Measurements from ENCODE around the gene AP3S1.

AP3S1 gene

GRCh38 chr5:115948091-115948534, 106.4 kb downstream of the AP3S1 start:
- DNase-seq (ENCODE audit: low read depth): peak; percentile 47
- TF ChIP-seq, protein P1, sequence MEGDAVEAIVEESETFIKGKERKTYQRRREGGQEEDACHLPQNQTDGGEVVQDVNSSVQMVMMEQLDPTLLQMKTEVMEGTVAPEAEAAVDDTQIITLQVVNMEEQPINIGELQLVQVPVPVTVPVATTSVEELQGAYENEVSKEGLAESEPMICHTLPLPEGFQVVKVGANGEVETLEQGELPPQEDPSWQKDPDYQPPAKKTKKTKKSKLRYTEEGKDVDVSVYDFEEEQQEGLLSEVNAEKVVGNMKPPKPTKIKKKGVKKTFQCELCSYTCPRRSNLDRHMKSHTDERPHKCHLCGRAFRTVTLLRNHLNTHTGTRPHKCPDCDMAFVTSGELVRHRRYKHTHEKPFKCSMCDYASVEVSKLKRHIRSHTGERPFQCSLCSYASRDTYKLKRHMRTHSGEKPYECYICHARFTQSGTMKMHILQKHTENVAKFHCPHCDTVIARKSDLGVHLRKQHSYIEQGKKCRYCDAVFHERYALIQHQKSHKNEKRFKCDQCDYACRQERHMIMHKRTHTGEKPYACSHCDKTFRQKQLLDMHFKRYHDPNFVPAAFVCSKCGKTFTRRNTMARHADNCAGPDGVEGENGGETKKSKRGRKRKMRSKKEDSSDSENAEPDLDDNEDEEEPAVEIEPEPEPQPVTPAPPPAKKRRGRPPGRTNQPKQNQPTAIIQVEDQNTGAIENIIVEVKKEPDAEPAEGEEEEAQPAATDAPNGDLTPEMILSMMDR (IDR thresholded peaks at IDR 0.05; ENCODE audit: low read length, missing control alignments): no peak
- no peak overlapping the region for H3K4me3 ChIP-seq (replicated peaks; ENCODE audit: low read depth, low read length)

GRCh38 chr5:115949096-115949495, 107.4 kb downstream of the AP3S1 start:
- no peak overlapping the region for H3K4me3 ChIP-seq (replicated peaks; ENCODE audit: low read depth, low read length)
- no peak for DNase-seq (ENCODE audit: low read depth)
- TF ChIP-seq, protein P1 (IDR thresholded peaks at IDR 0.05; ENCODE audit: low read length, missing control alignments): no peak

GRCh38 chr5:115952588-115952987, 110.9 kb downstream of the AP3S1 start:
- TF ChIP-seq, protein P1 (IDR thresholded peaks at IDR 0.05; ENCODE audit: low read length, missing control alignments): no peak
- DNase-seq (ENCODE audit: low read depth): no peak
- H3K4me3 ChIP-seq (replicated peaks; ENCODE audit: low read depth, low read length): no peak overlapping the region

DNA sequence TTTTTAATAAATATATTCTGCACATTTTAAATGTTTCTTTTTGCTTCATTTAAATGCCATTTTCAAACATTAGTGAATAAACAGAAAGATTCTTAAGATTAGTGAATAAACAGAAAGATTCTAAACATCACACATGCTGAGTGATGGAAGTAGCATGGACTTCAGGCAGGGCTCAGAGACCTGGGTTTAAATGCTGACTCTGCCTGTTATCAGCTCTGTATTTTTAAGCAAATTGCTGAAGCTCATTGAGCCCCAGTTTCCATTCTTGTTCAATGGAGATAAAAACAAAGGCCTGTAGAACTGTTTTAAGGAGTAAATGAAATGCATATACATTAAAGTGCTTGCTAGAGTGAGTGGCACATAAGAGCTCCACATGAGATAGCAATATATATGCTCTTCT, 112.4 kb downstream of the AP3S1 start:
- TF ChIP-seq, protein P1 (IDR thresholded peaks at IDR 0.05; ENCODE audit: low read length, missing control alignments): no peak
- no peak overlapping the region for H3K4me3 ChIP-seq (replicated peaks; ENCODE audit: low read depth, low read length)
- no peak for DNase-seq (ENCODE audit: low read depth)

- no peak for DNase-seq (ENCODE audit: low read depth)
- H3K4me3 ChIP-seq (replicated peaks; ENCODE audit: low read depth, low read length): no peak overlapping the region
- TF ChIP-seq, protein P1 (IDR thresholded peaks at IDR 0.05; ENCODE audit: low read length, missing control alignments): no peak
Measured at GRCh38 chr5:115956957-115957356, 115.2 kb downstream of the AP3S1 start.

DNA sequence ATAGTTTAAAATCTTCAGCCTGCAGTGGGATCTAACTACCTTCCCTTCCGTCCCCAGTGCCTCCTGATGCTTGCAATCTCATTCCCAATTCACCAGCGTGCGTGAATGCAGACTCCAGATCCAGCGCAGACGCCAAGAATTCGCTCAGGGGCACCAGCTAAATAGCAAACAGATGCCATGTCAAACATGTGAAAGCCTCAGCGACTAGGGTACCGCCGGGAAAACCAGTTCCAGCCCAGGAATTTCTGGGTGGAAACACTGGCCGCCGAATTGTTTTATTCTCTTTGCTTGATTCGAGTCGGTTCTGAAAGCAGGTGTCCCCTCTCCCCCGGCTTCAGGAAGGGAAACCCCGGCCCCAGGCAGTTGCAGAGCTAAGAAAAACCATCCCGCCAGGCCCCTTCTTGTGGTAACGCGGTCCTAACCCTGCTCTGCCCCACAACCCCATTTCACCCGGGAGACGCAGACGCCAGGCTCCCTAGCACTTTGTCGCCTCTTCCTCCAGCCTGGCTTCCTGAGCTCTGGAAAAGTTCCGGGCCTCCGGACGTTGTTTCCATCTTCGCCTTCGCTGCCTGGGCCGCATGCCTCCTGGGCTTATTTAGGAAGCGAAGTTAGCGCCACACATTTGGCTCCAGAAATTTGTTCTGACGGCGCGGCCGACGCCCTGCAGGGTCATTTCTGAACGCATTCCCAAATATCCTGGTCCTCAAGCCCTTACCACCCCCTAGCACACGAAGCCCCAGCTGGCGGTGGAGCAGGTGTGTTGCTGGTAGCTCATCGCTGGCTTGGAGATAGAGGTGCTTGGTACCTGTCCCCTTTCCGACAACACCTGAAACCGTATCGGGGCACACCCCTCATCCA, 119.9 kb downstream of the AP3S1 start:
- TF ChIP-seq, protein P1 (IDR thresholded peaks at IDR 0.05; ENCODE audit: low read length, missing control alignments): no peak
- H3K4me3 ChIP-seq (replicated peaks; ENCODE audit: low read depth, low read length): no peak overlapping the region
- no peak for DNase-seq (ENCODE audit: low read depth)

GRCh38 chr5:115962239-115962564, 120.5 kb downstream of the AP3S1 start, which contains the start of gene LVRN:
Gene LVRN (plus strand): TSS chr5:115962475. CDS start chr5:115962618, 143 bp downstream.
- H3K4me3 ChIP-seq (replicated peaks; ENCODE audit: low read depth, low read length): peak within 1 kb of the TSS; percentile 44
- no peak for DNase-seq (ENCODE audit: low read depth)
- TF ChIP-seq, protein P1 (IDR thresholded peaks at IDR 0.05; ENCODE audit: low read length, missing control alignments): no peak

Measured in fibroblast of pulmonary artery (primary cell).